Sigmoid colon (tissue), 4 donors: ENCODE measurements around the gene VOPP1.
"Not testable (repeated sequence)": the region's sequence is repeated elsewhere in the genome, so short reads cannot be mapped to it uniquely, and the experiment has no call there.

Experiments used
- CTCF ChIP-seq, 4 experiments: fragments of 450-650 bp in 3 of 4; fragments of 200-600 bp in 1 of 4; IDR thresholded peaks; one replicate each; pipeline ENCODE4 v1.5.1; 2016 to 2019; ENCODE audit warnings: antibody characterized with exemption in 4 of 4, mild to moderate bottlenecking in 3 of 4, moderate library complexity in 2 of 4
- EP300 ChIP-seq, 4 donors: sonication (generic); formaldehyde crosslinking; IDR thresholded peaks; one replicate each; pipeline ENCODE4 v1.6.1; 2017; ENCODE audit warnings: antibody characterized with exemption in 4 of 4

- not testable (repeated sequence) for TF ChIP-seq CTCF, EP300 (IDR thresholded peaks at IDR 0.05)
Measured at GRCh38 chr7:55582656-55583055, 10.4 kb upstream of the VOPP1 start.
